Ovary (tissue), 3 donors: ENCODE data around the gene DRAP1.
"Not testable (repeated sequence)": the region's sequence is repeated elsewhere in the genome, so short reads cannot be mapped to it uniquely, and the experiment has no call there.

ENCODE experiments used
- POLR2A ChIP-seq: fragments of 450-650 bp; IDR thresholded peaks from one replicate; pipeline ENCODE4 v1.6.1; 2017; ENCODE audit warnings: antibody characterized with exemption, mild to moderate bottlenecking, moderate library complexity
- TF ChIP-seq, protein P1 (sequence below), 3 donors: fragments of 450-650 bp in 2 of 3; fragments of 200-600 bp in 1 of 3; IDR thresholded peaks; one replicate each; pipeline versions ENCODE4 v1.5.1 to v1.8.0; 2016 to 2022; ENCODE audit warnings: antibody characterized with exemption in 3 of 3, mild to moderate bottlenecking in 1 of 3
- donor health status: DM: no; HTN: no; CAD: no.

DNA sequence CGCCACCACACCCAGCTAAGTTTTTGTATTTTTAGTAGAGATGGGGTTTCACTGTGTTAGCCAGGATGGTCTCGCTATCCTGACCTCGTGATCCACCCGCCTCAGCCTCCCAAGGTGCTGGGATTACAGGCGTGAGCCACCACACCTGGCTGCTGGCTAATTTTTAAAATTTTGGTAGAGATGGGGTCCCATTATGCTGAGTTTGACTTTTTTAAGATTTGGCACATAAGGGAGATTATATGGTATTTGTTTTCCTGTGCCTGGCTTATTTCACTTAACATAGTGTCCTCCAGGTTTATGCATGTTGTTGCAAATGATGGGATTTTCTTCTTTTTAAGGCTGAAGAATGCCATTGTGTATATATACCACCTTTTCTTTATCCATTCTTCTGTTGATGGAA is 31.5 kb downstream of the DRAP1 start:
- TF ChIP-seq, protein P1, sequence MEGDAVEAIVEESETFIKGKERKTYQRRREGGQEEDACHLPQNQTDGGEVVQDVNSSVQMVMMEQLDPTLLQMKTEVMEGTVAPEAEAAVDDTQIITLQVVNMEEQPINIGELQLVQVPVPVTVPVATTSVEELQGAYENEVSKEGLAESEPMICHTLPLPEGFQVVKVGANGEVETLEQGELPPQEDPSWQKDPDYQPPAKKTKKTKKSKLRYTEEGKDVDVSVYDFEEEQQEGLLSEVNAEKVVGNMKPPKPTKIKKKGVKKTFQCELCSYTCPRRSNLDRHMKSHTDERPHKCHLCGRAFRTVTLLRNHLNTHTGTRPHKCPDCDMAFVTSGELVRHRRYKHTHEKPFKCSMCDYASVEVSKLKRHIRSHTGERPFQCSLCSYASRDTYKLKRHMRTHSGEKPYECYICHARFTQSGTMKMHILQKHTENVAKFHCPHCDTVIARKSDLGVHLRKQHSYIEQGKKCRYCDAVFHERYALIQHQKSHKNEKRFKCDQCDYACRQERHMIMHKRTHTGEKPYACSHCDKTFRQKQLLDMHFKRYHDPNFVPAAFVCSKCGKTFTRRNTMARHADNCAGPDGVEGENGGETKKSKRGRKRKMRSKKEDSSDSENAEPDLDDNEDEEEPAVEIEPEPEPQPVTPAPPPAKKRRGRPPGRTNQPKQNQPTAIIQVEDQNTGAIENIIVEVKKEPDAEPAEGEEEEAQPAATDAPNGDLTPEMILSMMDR (IDR thresholded peaks at IDR 0.05) = not testable (repeated sequence)
- not testable (repeated sequence) for TF ChIP-seq POLR2A
